GM19455 (cell line): Measurements from ENCODE around the gene GRIN3A.
"Not testable (repeated sequence)": the region's sequence is repeated elsewhere in the genome, so short reads cannot be mapped to it uniquely, and the experiment has no call there.

Experiments used
- ATAC-seq: cut with Tn5 transposase; IDR thresholded peaks from one replicate; pipeline ENCODE4 v1.9.1; 2021; ENCODE audit not compliant: unreplicated experiment

The GRIN3A gene

DNA sequence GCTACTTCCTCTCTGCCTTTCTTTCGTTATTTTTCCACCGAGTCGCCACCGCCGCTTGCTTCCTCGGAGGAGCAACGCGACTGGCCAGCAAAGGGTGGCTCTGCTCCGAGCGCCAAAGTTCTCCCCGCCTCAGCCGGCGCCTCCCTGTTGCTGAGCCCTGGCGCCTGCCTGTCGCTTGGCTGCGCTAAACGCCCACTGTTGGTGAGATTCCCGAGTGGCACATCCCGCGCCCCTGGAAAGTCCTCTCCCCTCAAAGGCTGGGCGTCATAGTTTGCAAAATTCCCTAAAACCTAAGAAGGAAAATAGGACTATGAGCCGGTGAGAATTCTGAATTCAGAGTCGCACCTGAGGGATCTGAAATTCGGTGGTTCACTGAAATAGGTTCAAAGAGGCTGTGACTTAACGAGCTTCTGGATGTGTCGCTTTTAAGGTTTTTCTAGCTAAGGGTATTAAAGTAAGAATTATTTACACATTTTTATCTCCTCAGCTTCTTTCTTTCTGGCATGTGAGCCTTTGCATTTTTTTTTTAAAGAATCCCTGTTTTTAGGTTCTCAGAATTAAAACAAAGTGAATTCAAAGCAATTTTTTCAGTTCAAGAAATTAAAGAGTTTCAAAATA, at the start of gene GRIN3A:
Gene GRIN3A (minus strand): TSS at position 82 of the 618 bp plus-strand sequence. CDS start 668 bp downstream, outside the sequence.
- ATAC-seq, result no peak

DNA sequence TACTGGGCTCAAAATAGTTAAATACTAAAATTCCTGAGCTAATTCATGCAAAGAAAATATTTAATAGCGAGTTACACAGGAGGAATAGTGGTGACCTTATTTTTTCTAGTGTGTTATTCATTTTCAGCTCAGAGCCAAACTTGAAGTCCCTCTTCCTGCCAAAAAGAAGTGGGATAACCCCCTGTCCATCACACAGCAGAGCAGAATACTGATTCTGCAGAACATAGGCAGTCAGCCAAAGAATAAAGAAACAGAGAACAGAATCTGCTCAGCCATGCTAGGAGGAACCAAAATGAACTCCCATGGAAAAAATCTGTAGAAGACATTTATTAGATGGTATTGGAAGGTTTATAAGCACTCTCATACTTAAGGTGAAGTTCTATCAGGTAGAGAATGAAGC, 49.4 kb upstream of the GRIN3A start:
- no peak for ATAC-seq

- ATAC-seq, result no peak
Measured at GRCh38 chr9:101778332-101778731, 39.9 kb upstream of the GRIN3A start.

GRCh38 chr9:101764472-101764871, 26.0 kb upstream of the GRIN3A start:
- ATAC-seq, result no peak

GRCh38 chr9:101758304-101758930, 20.0 kb upstream of the GRIN3A start:
- no peak for ATAC-seq

- no peak for ATAC-seq
Measured at GRCh38 chr9:101753716-101754115, 15.3 kb upstream of the GRIN3A start.

DNA sequence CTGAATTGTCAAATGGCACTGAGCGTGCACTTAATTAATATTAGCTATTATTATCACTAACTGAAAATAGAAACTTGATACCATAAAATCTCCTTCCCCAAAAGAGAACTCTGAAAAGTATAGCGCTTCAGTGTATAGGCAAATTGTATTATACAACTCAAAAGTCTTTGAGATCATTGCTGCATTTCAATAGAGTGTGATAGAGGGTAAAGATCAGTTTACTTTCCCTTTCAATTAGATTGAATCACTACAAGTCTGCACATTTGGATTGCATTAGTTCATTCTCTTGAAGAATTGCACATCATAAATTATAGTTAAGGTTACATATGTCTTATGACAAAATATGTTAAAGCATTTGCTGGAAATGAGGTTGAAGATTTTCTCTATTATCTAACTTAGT, 13.4 kb upstream of the GRIN3A start:
- no peak for ATAC-seq

GRCh38 chr9:101739311-101739710, 864 bp upstream of the GRIN3A start:
- no peak for ATAC-seq

GRCh38 chr9:101737705-101738565, 512 bp downstream of the GRIN3A start:
- ATAC-seq, result no peak

- no peak for ATAC-seq
Measured at GRCh38 chr9:101737165-101737704, 1.2 kb downstream of the GRIN3A start.

DNA sequence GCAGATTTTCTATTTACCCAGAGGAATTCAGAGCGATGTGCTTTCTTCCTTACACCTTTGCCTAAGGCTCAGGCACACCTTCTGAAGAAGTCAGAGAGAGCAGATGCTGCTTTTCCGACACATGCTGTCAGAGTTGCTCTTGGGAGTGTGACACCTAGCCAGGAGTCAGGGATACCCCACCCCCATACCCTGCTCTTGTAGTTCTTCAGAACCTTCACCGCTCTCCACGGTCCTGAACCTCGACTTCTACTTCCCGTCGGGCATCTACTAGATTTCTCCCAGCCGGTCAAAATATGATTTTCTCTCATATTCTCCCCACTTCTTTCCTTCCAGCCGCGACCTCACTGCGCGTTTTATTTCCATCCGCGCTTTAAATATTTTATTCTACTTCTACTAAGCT, 1.7 kb downstream of the GRIN3A start:
- ATAC-seq, result no peak

GRCh38 chr9:101731429-101731828, 7.0 kb downstream of the GRIN3A start:
- ATAC-seq, result no peak

- ATAC-seq, result peak; percentile 92
Measured at GRCh38 chr9:101727612-101728524, 10.6 kb downstream of the GRIN3A start.

DNA sequence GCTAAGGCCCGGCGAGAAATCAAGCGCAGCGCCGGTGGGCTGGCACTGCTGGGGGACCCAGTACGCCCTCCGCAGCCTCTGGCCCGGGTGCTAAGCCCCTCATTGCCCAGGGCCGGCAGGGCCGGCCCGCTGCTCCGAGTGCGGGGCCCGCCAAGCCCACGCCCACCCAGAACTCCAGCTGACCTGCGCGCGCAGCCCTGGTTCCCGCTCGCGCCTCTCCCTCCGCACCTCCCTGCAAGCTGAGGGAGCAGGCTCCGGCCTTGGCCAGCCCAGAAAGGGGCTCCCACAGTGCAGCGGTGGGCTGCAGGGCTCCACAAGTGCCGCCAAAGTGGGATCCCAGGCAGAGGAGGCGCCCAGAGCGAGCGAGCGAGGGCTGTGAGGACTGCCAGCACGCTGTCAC, 14.2 kb downstream of the GRIN3A start:
- not testable (repeated sequence) for ATAC-seq

DNA sequence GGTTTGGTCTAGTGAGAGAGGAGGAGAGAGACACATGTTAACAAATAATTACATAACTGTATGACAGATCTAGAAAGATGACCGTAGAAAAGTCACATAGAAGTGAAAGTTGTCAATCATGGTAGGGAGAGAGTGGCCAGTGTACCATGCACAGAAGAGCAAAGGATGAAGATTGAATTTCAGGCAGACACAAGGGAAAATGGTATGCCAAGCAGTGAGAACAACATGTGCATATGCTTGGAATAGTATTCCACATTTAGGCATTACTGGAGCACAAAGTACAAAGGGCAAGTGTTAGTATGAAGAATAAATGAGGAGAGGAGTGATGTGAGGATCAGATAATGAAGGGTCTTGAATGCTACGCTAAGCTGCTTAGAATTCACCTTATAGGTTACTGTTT, 20.3 kb downstream of the GRIN3A start:
- no peak for ATAC-seq

DNA sequence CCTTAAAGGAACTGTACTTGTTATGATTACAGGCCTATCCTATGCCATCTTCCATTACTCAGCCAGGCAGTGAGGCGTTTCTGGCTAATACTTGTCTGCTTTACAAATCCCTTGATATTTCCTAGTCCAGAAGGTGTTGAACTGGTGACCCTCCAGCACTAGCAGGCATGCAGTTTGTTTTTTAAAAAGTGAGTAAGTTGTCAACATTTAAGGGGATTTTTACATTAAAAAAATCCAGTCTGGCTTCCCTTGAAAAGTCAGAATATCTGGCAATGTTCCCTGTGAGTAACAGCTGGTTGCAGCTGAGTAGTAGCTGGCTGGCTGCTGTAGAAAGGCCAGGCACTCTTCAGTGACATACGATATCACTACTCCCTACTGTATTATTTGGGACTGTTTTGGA, 21.8 kb downstream of the GRIN3A start:
- no peak for ATAC-seq

GRCh38 chr9:101711330-101711941, 27.0 kb downstream of the GRIN3A start:
- peak; percentile 86 for ATAC-seq

DNA sequence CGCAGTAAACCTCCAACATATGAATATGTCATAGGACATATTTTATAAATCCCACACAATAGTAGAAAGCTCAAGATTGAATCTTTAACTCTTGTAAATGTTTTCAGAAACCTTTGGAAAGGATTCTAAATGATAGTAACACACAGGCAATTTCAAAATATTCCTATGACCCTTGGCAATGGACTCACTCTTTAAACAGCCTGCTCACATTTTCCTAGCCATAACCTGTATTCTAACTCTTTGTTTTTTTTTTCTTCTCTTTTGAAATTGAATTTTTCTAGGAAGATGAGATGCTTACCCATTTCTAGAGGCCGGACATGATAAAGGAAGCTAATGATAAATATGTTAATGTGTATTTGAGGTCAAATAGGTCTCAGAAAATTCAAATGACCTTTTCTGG, 29.6 kb downstream of the GRIN3A start:
- no peak for ATAC-seq

GRCh38 chr9:101707721-101708120, 30.7 kb downstream of the GRIN3A start:
- ATAC-seq, result no peak

- no peak for ATAC-seq
Measured at GRCh38 chr9:101706997-101707396, 31.4 kb downstream of the GRIN3A start.
